Prostate gland (tissue), 2 donors: ENCODE results near the gene HK1.

Experiments used
- POLR2A ChIP-seq: fragments of 450-650 bp; IDR thresholded peaks from one replicate; pipeline ENCODE4 v1.6.1; 2016; ENCODE audit warnings: antibody characterized with exemption, mild to moderate bottlenecking
- TF ChIP-seq, protein P1 (sequence below), 4 experiments: fragments of 200-600 bp in 2 of 4; fragments of 450-650 bp in 2 of 4; sonication (generic) in 2 of 4; IDR thresholded peaks; 1 replicate in 3 of 4; 2 replicates in 1 of 4; pipeline ENCODE4 v1.5.1; 2016 to 2019; ENCODE audit warnings: antibody characterized with exemption in 4 of 4, mild to moderate bottlenecking in 2 of 4, moderate library complexity in 2 of 4

DNA sequence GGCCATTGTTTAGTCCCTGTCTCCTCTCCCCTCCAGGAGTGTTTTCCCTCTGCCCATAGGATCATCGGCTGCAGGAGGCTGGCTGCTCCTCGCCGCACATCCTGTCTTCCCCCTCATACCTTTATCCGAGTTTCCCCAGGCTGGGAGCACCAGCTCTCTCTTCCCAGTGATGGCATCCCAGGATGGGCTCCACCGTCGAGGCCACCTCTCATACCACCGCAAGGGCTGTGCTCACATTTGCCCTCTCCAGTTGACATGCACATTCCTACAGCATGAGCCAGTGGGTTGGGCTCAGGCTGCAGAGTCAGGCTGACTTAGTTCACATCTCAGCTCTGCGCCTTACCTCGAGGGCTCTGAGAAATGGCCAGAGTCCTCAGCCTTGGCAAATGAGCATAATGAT, 46.0 kb upstream of the HK1 start:
- TF ChIP-seq, protein P1, sequence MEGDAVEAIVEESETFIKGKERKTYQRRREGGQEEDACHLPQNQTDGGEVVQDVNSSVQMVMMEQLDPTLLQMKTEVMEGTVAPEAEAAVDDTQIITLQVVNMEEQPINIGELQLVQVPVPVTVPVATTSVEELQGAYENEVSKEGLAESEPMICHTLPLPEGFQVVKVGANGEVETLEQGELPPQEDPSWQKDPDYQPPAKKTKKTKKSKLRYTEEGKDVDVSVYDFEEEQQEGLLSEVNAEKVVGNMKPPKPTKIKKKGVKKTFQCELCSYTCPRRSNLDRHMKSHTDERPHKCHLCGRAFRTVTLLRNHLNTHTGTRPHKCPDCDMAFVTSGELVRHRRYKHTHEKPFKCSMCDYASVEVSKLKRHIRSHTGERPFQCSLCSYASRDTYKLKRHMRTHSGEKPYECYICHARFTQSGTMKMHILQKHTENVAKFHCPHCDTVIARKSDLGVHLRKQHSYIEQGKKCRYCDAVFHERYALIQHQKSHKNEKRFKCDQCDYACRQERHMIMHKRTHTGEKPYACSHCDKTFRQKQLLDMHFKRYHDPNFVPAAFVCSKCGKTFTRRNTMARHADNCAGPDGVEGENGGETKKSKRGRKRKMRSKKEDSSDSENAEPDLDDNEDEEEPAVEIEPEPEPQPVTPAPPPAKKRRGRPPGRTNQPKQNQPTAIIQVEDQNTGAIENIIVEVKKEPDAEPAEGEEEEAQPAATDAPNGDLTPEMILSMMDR (IDR thresholded peaks at IDR 0.05), result no peak
- TF ChIP-seq POLR2A, result no peak
